SU-DHL-6 (cell line): ENCODE data around the gene DDX31.

ENCODE experiments used
- CTCF ChIP-seq: fragments of 200-600 bp; sonication (generic); IDR thresholded peaks from one replicate; pipeline ENCODE4 v1.5.1; 2017; ENCODE audit warnings: antibody characterized with exemption, mild to moderate bottlenecking, low read length, moderate library complexity; ENCODE audit not compliant: insufficient read depth, poor library complexity, severe bottlenecking
- EZH2phosphoT487 ChIP-seq: fragments of 200-600 bp; sonication (generic), shearing (Covaris generic); conservative IDR thresholded peaks from 2 replicates; pipeline ENCODE4 v1.6.1; 2018; ENCODE audit warnings: mild to moderate bottlenecking, antibody characterized with exemption, low read length, moderate library complexity, mixed read lengths

- TF ChIP-seq CTCF (no peak), EZH2phosphoT487 (no peak)
Measured at GRCh38 chr9:132712753-132713152, 43.0 kb upstream of the DDX31 start.
